Heart left ventricle (tissue), 13 donors: ENCODE data around the gene A1BG.

Source experiments
- POLR2A ChIP-seq, 2 donors: fragments of 450-650 bp; IDR thresholded peaks; one replicate each; pipeline ENCODE4 v1.6.1; 2017; ENCODE audit warnings: antibody characterized with exemption in 2 of 2, mild to moderate bottlenecking in 2 of 2, moderate library complexity in 2 of 2
- TF ChIP-seq, protein P1 (sequence below), 12 donors: fragments of 200-600 bp; sonication (generic) in 4 of 12; IDR thresholded peaks; one replicate each; pipeline versions ENCODE4 v1.5.0 to v1.8.0; 2018 to 2022; ENCODE audit warnings: antibody characterized with exemption in 12 of 12, mild to moderate bottlenecking in 5 of 12
- donor health status: ischemic (EF 13 %, LVEDD 7.1; RV severe dilation, severe dysfunction).
- donor health status: DM: no; HTN: yes; CAD: no.
- donor health status: DM: no; HTN: no; CAD: no.
- donor health status: ischemic (EF 25% LVEDD 6.9; RV normal size, moderate dysfunction).
- donor health status: ischemic (EF 25% LVEDD 5.7; RV mildly dilated, moderate dysfunction).
- donor health status: ischemic (EF 35%, LVEDD 5.7; RV mildly dilated, moderate dysfunction).
- donor health status: nonischemic (EF 11% LVEDD 7.7; RV severe dilation, severe dysfunction).
- donor health status: DM: yes; HTN: yes; CAD: no.
- donor health status: PGD.
- donor health status: ischemic (EF 29% LVEDD 5.4; RV normal size, mild dysfunction).
- donor health status: nonischemic (EF 23%, LVEDD 6.1; RV moderate dilation, normal function).

- TF ChIP-seq, protein P1, sequence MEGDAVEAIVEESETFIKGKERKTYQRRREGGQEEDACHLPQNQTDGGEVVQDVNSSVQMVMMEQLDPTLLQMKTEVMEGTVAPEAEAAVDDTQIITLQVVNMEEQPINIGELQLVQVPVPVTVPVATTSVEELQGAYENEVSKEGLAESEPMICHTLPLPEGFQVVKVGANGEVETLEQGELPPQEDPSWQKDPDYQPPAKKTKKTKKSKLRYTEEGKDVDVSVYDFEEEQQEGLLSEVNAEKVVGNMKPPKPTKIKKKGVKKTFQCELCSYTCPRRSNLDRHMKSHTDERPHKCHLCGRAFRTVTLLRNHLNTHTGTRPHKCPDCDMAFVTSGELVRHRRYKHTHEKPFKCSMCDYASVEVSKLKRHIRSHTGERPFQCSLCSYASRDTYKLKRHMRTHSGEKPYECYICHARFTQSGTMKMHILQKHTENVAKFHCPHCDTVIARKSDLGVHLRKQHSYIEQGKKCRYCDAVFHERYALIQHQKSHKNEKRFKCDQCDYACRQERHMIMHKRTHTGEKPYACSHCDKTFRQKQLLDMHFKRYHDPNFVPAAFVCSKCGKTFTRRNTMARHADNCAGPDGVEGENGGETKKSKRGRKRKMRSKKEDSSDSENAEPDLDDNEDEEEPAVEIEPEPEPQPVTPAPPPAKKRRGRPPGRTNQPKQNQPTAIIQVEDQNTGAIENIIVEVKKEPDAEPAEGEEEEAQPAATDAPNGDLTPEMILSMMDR (IDR thresholded peaks at IDR 0.05) = no peak
- TF ChIP-seq POLR2A (IDR thresholded peaks at IDR 0.05) = no peak
These were observed 48.6 kb upstream of the A1BG start for GRCh38 chr19:58401840-58402421.
